ENCODE results near the gene FOXP3. TPM values are rescaled to one million over a fixed set of nuclear protein-coding genes. Genes with fewer than 3 reads are reported as not detected.

FOXP3 gene
- total and polyA plus RNA-seq, 2 of the 4 experiments (the other 2 are of a cell fraction), result 0.05 TPM; not detected in 1

DNA sequence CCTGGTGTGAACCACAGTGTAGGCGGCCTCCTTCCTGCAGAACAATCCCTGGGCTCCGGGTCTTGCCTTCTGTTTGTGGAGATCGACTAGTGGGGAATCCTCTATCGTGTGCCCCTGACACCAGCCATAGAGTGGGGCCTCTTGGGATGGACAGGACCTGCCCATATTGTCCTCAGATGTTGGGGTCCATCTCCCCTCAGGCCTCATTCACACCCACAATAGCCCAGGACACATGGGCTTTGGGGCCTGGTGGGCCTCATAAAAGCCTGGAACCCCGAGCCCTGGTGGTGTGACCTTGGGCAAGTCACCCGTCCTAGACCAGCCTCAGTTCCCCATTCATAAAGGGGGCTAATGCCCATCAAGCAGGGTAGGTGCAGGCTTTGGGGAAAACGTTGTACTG lies 25.7 kb upstream of the FOXP3 start:
- Histone ChIP-seq H3K14ac (replicated peaks; ENCODE audit: low read depth, low read length) (no peak overlapping the region), H3K36me3 (ENCODE audit: control insufficient read depth, insufficient read depth, low read length) (no peaks in the 10 kb centered on the region), H2BK5ac (ENCODE audit: low read depth, low read length, poor library complexity, severe bottlenecking) (no peak overlapping the region), H3K9me1 (ENCODE audit: insufficient read depth, low read length) (no peaks in the 10 kb centered on the region), H3K56ac (ENCODE audit: extremely low read depth, insufficient read depth, low read length) (no peak overlapping the region), H3K9me3 (ENCODE audit: control insufficient read depth, insufficient read depth, low read length) (no peaks in the 10 kb centered on the region), H2BK20ac (ENCODE audit: low read depth, low read length) (no peak overlapping the region), H4K5ac (ENCODE audit: low read depth, low read length) (no peak overlapping the region), H2AK5ac (ENCODE audit: low read depth, low read length) (no peak overlapping the region), H2BK120ac (ENCODE audit: low read depth, low read length) (no peak overlapping the region), H3K4ac (ENCODE audit: low read depth, low read length) (no peak overlapping the region), H3K27ac (ENCODE audit: insufficient read depth, low read length) (no peak overlapping the region), H3K9ac (ENCODE audit: low read depth, low read length) (no peak overlapping the region), H2BK15ac (ENCODE audit: low read depth, low read length) (no peak overlapping the region), H3K23ac (ENCODE audit: low read depth, low read length) (no peak overlapping the region), H2AK9ac (replicated peaks; ENCODE audit: low read depth, low read length, poor library complexity) (no peak overlapping the region), H3K79me1 (ENCODE audit: low read depth in 1 of 2, low read length in 2 of 2) (no peaks in the 10 kb centered on the region), H3K4me2 (ENCODE audit: low read depth, low read length) (no peak overlapping the region), H3K4me1 (ENCODE audit: control insufficient read depth, insufficient read depth, low read length) (no peaks in the 10 kb centered on the region), H4K91ac (ENCODE audit: insufficient read depth, low read depth, low read length) (no peak overlapping the region), H2AFZ (replicated peaks; ENCODE audit: low read length, poor library complexity) (no peak overlapping the region), H3K27me3 (ENCODE audit: control insufficient read depth, insufficient read depth, low read length) (peaks cover 2% of the 10 kb centered on the region; the same call in 1 of the 2 replicates), H4K20me1 (ENCODE audit: insufficient read depth, low read length) (no peaks in the 10 kb centered on the region), H3K18ac (ENCODE audit: low read depth, low read length) (no peak overlapping the region), H3K4me3 (ENCODE audit: insufficient read depth, low read depth, low read length) (no peak overlapping the region), H4K8ac (ENCODE audit: low read depth in 2 of 2, low read length in 2 of 2) (no peak overlapping the region)
- BruUV-seq (replicated peaks), result no TSS peak
- ChIA-PET CTCF (interaction anchor here (1.1 kb wide), 1 partner anchor 9 kb away, joined by 3 read pairs; no protein-coding TSS in a partner anchor), POLR2A (ENCODE audit: unreplicated experiment) (no interaction called here)
- no CpG with 5 or more reads among the region's 7 CpGs for WGBS, 2 experiments (ENCODE audit: extremely low coverage in 2 of 2, insufficient read length in 1 of 2)
- ATAC-seq (ENCODE audit: low read depth) (no peak), DNase-seq (no peak)
- TF ChIP-seq, protein P1, sequence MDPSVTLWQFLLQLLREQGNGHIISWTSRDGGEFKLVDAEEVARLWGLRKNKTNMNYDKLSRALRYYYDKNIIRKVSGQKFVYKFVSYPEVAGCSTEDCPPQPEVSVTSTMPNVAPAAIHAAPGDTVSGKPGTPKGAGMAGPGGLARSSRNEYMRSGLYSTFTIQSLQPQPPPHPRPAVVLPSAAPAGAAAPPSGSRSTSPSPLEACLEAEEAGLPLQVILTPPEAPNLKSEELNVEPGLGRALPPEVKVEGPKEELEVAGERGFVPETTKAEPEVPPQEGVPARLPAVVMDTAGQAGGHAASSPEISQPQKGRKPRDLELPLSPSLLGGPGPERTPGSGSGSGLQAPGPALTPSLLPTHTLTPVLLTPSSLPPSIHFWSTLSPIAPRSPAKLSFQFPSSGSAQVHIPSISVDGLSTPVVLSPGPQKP (IDR thresholded peaks at IDR 0.05; ENCODE audit: borderline replicate concordance, low read depth, low read length), result no peak
- TF ChIP-seq CHD1 (IDR thresholded peaks at IDR 0.05; ENCODE audit: low read depth, low read length), result no peak
- no peak for TF ChIP-seq CEBPB (IDR thresholded peaks at IDR 0.05; ENCODE audit: low read depth, low read length)
- no peak for TF ChIP-seq SMC3 (IDR thresholded peaks at IDR 0.05; ENCODE audit: low read depth, low read length)
- TF ChIP-seq NFE2L2 (IDR thresholded peaks at IDR 0.05; ENCODE audit: low read depth, low read length), result no peak
- no peak for TF ChIP-seq MAFK (IDR thresholded peaks at IDR 0.05; ENCODE audit: low read depth, low read length)
- TF ChIP-seq POLR2A (IDR thresholded peaks at IDR 0.05; ENCODE audit: low read depth, low read length), result no peak
- no peak for TF ChIP-seq BHLHE40 (IDR thresholded peaks at IDR 0.05; ENCODE audit: low read depth, low read length)
- no peak for TF ChIP-seq MAZ (IDR thresholded peaks at IDR 0.05; ENCODE audit: borderline replicate concordance, low read depth, low read length)
- TF ChIP-seq, protein P2, sequence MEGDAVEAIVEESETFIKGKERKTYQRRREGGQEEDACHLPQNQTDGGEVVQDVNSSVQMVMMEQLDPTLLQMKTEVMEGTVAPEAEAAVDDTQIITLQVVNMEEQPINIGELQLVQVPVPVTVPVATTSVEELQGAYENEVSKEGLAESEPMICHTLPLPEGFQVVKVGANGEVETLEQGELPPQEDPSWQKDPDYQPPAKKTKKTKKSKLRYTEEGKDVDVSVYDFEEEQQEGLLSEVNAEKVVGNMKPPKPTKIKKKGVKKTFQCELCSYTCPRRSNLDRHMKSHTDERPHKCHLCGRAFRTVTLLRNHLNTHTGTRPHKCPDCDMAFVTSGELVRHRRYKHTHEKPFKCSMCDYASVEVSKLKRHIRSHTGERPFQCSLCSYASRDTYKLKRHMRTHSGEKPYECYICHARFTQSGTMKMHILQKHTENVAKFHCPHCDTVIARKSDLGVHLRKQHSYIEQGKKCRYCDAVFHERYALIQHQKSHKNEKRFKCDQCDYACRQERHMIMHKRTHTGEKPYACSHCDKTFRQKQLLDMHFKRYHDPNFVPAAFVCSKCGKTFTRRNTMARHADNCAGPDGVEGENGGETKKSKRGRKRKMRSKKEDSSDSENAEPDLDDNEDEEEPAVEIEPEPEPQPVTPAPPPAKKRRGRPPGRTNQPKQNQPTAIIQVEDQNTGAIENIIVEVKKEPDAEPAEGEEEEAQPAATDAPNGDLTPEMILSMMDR (conservative IDR thresholded peaks at IDR 0.05; ENCODE audit: low read depth, low read length), result no peak
- no peak for TF ChIP-seq RCOR1 (IDR thresholded peaks at IDR 0.05; ENCODE audit: insufficient replicate concordance, low read length)
- TF ChIP-seq RFX5 (IDR thresholded peaks at IDR 0.05; ENCODE audit: low read depth, low read length), result no peak
- in situ Hi-C loops (cut with MboI; ENCODE audit: low sequenced_read_pairs) (no loop called here), intact Hi-C loops (cut with micrococcal nuclease) (no loop called here), dilution Hi-C loops (cut with HindIII; ENCODE audit: low sequenced_read_pairs, unreplicated experiment) (no loop called here)
